GM23338 (cell line): ENCODE data around the gene LDAF1.

ENCODE experiments used
- CREB1 ChIP-seq: fragments of 250-450 bp; sonication (Bioruptor Pico); IDR thresholded peaks from 2 replicates; pipeline ENCODE4 v1.5.0; 2020; ENCODE audit warnings: low read depth, mild to moderate bottlenecking, moderate library complexity
- EZH2 ChIP-seq: fragments of 200-600 bp; sonication (generic); IDR thresholded peaks from one replicate; pipeline ENCODE4 v1.8.0; 2017; ENCODE audit warnings: antibody characterized with exemption, mild to moderate bottlenecking, low read depth; ENCODE audit not compliant: unreplicated experiment
- EZH2phosphoT487 ChIP-seq: fragments of 200-600 bp; sonication (generic); IDR thresholded peaks from one replicate; pipeline ENCODE4 v1.8.1; 2018; ENCODE audit warnings: antibody characterized with exemption; ENCODE audit not compliant: unreplicated experiment
- NANOG ChIP-seq: IDR thresholded peaks from 2 replicates; pipeline ENCODE4 v1.6.1; 2016; ENCODE audit warnings: antibody characterized with exemption, borderline replicate concordance
- ZNF331 ChIP-seq: fragments of 250-450 bp; sonication (Bioruptor Pico); IDR thresholded peaks from 2 replicates; pipeline ENCODE4 v1.5.0; 2020; ENCODE audit warnings: low read depth, mild to moderate bottlenecking, moderate library complexity
- TF ChIP-seq, protein P1 (sequence below), 2 experiments: fragments of 200-600 bp in 1 of 2; sonication (generic) in 1 of 2; conservative IDR thresholded peaks; 2 replicates each; pipeline versions ENCODE4 v1.5.1 to v1.6.1; 2016 to 2017; ENCODE audit warnings: antibody characterized with exemption in 2 of 2, low read depth in 2 of 2, mild to moderate bottlenecking in 2 of 2, moderate library complexity in 1 of 2
- TF ChIP-seq, protein P2 (sequence below): IDR thresholded peaks from one replicate; pipeline ENCODE4 v1.6.1; 2018; ENCODE audit warnings: antibody characterized with exemption; ENCODE audit not compliant: unreplicated experiment

DNA sequence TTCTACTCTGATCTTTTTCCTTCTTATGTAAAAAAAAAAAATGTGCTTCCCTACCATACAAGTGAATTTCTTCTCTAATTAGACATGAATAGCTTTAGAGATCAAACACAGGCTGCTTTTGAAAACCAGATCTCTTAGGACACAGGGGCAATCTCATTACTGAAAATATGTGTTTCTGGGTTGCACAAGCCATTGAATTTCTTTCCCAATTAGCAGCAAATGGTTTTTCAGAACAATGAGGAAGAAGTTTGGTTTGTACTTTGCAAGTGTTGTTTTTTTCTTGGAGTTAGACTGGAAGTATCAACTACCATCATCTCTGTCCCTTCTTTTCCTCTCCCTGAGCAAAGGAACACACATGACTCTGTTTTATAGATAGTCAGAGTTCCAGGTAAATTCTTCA, 69.4 kb downstream of the LDAF1 start:
- TF ChIP-seq, protein P1, sequence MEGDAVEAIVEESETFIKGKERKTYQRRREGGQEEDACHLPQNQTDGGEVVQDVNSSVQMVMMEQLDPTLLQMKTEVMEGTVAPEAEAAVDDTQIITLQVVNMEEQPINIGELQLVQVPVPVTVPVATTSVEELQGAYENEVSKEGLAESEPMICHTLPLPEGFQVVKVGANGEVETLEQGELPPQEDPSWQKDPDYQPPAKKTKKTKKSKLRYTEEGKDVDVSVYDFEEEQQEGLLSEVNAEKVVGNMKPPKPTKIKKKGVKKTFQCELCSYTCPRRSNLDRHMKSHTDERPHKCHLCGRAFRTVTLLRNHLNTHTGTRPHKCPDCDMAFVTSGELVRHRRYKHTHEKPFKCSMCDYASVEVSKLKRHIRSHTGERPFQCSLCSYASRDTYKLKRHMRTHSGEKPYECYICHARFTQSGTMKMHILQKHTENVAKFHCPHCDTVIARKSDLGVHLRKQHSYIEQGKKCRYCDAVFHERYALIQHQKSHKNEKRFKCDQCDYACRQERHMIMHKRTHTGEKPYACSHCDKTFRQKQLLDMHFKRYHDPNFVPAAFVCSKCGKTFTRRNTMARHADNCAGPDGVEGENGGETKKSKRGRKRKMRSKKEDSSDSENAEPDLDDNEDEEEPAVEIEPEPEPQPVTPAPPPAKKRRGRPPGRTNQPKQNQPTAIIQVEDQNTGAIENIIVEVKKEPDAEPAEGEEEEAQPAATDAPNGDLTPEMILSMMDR (conservative IDR thresholded peaks at IDR 0.05; ENCODE audit: low read depth in 2 of 2) = no peak
- TF ChIP-seq ZNF331 (CRISPR knock-in tag) = no peak
- TF ChIP-seq, protein P2, sequence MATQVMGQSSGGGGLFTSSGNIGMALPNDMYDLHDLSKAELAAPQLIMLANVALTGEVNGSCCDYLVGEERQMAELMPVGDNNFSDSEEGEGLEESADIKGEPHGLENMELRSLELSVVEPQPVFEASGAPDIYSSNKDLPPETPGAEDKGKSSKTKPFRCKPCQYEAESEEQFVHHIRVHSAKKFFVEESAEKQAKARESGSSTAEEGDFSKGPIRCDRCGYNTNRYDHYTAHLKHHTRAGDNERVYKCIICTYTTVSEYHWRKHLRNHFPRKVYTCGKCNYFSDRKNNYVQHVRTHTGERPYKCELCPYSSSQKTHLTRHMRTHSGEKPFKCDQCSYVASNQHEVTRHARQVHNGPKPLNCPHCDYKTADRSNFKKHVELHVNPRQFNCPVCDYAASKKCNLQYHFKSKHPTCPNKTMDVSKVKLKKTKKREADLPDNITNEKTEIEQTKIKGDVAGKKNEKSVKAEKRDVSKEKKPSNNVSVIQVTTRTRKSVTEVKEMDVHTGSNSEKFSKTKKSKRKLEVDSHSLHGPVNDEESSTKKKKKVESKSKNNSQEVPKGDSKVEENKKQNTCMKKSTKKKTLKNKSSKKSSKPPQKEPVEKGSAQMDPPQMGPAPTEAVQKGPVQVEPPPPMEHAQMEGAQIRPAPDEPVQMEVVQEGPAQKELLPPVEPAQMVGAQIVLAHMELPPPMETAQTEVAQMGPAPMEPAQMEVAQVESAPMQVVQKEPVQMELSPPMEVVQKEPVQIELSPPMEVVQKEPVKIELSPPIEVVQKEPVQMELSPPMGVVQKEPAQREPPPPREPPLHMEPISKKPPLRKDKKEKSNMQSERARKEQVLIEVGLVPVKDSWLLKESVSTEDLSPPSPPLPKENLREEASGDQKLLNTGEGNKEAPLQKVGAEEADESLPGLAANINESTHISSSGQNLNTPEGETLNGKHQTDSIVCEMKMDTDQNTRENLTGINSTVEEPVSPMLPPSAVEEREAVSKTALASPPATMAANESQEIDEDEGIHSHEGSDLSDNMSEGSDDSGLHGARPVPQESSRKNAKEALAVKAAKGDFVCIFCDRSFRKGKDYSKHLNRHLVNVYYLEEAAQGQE = no peak
- TF ChIP-seq CREB1 (CRISPR knock-in tag) = no peak
- no peak for TF ChIP-seq NANOG
- no peak for TF ChIP-seq EZH2
- TF ChIP-seq EZH2phosphoT487 = no peak
